Small intestine (tissue), 4 donors: Measurements from ENCODE around the gene CALHM1. TPM values are rescaled to one million over a fixed set of nuclear protein-coding genes. Genes with fewer than 3 reads are reported as not detected.

Experiments
- polyA plus RNA-seq, 4 donors: library from polyadenylated mRNA; stranded (reverse) in 3 of 4; unstranded in 1 of 4; fragments of 200-250 nt in 3 of 4; fragments of 120-200 nt in 1 of 4; gene quantifications; one replicate each; pipeline versions ENCODE4 v1.2.1 to v1.2.3, GENCODE V29; 2013
- donor health status: healthy with polysubstance abuse.
- donor health status: Bipolar disorder and iron deficiency.
- donor health status: healthy.

CALHM1 gene
- polyA plus RNA-seq, 4 donors: 0.03 to 0.06 TPM; not detected in 2

Other genes with a start within 250 kb of the CALHM1 start
- gene RPEL1, start 213.0 kb downstream of the CALHM1 start, polyA plus RNA-seq: under 1 TPM in 2 of 4 donors, not detected in 2; 0.01 to 0.09 TPM
- 1 to 10 TPM in 2 of 4 donors, under 1 TPM in 1, not detected in 1; 0.54 to 4.1 (median 1.2) TPM for gene INA, start 181.8 kb downstream of the CALHM1 start, polyA plus RNA-seq
- 1 to 10 TPM; 5.9 to 7.1 (median 6.5) TPM for gene PCGF6, start 107.8 kb downstream of the CALHM1 start, polyA plus RNA-seq
- gene TAF5, start 90.9 kb downstream of the CALHM1 start, polyA plus RNA-seq: 1 to 10 TPM; 2.7 to 5.8 (median 3.3) TPM
- 1,000 to 10,000 TPM in 2 of 4 donors, 100 to 1,000 TPM in 2; 255 to 1,935 (median 1,031) TPM for gene ATP5MK, start 62.4 kb downstream of the CALHM1 start, polyA plus RNA-seq
- 10 to 100 TPM in 2 of 4 donors, 1 to 10 TPM in 2; 5.9 to 21.0 (median 13.3) TPM for gene PDCD11, start 62.3 kb downstream of the CALHM1 start, polyA plus RNA-seq
- gene CALHM2, start 6.5 kb downstream of the CALHM1 start, polyA plus RNA-seq: 10 to 100 TPM in 1 of 4 donors, 1 to 10 TPM in 3; 1.1 to 29.1 (median 5.1) TPM
- gene CALHM3, start 20.3 kb upstream of the CALHM1 start, polyA plus RNA-seq: under 1 TPM in 1 of 4 donors, not detected in 3; 0.13 TPM
- gene NEURL1, start 34.8 kb upstream of the CALHM1 start, polyA plus RNA-seq: 10 to 100 TPM; 14.6 to 48.6 (median 20.8) TPM